ENCODE data around the gene ADGRG6.

DNA sequence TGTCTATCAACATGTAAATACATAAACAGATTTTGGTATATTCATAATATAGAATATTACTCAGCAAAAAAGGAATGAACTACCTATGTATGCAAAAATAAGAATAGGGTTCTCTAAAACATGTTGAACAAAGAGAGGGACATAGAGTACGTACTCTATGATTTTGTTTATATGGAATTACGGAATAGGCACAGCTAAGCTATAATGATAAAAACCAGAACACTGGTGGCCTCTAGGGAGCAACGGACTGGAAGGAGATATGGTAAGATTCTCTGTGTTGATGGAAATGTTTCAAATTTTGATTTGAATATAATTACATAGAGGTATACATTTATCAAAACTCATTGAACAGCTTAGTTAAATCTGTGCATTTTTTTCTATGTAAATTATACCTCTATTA, 19.6 kb downstream of the ADGRG6 start:
- no peak for TF ChIP-seq POLR2A (IDR thresholded peaks at IDR 0.05)
- TF ChIP-seq, protein P1, sequence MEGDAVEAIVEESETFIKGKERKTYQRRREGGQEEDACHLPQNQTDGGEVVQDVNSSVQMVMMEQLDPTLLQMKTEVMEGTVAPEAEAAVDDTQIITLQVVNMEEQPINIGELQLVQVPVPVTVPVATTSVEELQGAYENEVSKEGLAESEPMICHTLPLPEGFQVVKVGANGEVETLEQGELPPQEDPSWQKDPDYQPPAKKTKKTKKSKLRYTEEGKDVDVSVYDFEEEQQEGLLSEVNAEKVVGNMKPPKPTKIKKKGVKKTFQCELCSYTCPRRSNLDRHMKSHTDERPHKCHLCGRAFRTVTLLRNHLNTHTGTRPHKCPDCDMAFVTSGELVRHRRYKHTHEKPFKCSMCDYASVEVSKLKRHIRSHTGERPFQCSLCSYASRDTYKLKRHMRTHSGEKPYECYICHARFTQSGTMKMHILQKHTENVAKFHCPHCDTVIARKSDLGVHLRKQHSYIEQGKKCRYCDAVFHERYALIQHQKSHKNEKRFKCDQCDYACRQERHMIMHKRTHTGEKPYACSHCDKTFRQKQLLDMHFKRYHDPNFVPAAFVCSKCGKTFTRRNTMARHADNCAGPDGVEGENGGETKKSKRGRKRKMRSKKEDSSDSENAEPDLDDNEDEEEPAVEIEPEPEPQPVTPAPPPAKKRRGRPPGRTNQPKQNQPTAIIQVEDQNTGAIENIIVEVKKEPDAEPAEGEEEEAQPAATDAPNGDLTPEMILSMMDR (IDR thresholded peaks at IDR 0.05) = no peak

Data from ovary (tissue), 3 donors.